ENCODE data around the gene VPS25.
"Not testable (repeated sequence)": the region's sequence is repeated elsewhere in the genome, so short reads cannot be mapped to it uniquely, and the experiment has no call there.

The VPS25 gene

GRCh38 chr17:42769964-42770363, 3.3 kb upstream of the VPS25 start:
- not testable (repeated sequence) for DNase-seq

DNA sequence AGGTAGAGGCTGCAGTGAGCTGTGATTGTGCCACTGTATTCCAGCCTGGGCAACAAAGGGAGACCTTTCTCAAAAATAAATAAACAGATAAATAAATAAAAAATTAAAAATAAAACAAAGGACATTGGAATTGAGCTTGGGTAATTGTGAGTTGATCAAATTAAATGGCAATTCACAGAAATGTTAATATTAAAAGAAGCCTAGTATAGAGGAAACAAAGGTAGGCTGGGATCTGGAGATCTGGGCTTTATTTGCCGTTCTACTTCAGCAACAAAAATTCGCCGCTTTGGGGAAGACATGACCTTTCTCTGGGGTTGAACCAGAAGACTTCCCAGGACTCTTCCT, 332 bp upstream of the VPS25 start:
- DNase-seq: no peak

GRCh38 chr17:42774066-42774745, 957 bp downstream of the VPS25 start:
- no peak for DNase-seq

DNA sequence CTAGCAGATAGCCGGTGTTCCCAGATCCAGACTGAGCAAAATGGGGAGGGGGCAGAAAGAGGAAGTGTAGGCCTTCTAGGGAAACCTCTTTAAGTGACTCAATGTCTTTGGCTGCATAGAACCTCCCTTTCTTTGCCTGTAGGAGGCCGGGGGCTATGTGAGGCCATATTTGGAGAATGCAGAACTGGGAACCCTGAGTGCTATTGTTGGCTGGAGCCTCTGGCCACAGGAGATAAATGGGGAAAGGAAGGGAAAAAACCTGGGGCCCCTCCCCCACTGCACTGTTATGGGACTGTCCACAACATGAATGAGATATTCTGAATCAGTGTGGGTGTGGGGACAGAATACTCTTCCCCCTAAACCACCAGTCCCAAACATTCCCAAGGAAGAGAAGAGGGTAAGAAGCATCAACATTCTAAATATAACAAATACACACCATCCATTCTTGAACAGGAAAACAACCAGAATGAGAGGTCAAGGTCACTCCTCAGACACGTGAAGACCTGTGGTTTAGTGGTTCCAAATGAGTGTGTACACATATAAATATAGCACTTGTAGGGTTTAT, 2.4 kb downstream of the VPS25 start:
- no peak for DNase-seq

DNA sequence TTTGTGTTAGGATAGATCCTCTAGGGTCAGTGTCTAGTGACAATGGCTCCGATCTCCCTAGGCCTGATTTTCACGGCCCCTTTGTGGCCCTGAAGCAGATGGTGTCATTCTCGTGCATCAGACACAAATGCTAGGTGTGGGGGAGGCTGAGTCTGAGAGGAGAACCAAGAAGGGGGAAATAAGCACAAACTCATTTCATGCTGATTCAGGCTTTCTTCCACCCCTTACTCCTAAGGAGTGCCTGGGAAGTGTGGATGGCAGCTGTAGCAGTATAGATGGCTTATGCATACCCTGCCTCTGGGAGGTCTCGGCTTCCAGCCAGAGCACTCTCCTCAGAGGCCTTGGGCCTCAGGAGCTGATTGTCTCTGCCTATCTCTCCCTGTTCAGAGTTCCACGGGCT, 5.3 kb downstream of the VPS25 start:
- DNase-seq: no peak

DNA sequence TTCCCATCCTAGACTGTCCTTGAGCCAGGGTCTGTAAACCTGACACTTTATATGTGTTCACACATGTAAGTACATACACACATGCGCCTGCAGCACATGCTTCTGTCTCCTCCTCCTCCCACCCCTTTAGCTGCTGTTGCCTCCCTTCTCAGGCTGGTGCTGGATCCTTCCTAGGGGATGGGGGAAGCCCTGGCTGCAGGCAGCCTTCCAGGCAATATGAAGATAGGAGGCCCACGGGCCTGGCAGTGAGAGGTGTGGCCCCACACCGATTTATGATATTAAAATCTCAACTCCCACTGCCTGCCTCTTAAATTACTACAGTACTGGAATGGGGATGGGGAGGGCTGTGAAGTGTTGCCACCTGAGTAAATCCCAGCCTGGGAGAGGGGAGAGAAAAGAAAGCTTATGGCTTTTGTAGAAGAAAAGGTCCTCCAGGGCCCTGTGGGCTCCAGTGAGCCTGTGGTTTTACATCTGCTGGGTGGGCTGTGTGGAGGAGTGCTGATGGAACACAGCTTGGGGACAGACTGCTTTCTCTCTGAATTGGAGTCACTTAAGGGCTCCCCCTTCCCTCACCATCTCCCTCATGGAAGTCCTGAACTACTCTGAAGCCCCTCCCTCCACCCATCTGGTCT, 6.2 kb downstream of the VPS25 start:
- DNase-seq: no peak

DNA sequence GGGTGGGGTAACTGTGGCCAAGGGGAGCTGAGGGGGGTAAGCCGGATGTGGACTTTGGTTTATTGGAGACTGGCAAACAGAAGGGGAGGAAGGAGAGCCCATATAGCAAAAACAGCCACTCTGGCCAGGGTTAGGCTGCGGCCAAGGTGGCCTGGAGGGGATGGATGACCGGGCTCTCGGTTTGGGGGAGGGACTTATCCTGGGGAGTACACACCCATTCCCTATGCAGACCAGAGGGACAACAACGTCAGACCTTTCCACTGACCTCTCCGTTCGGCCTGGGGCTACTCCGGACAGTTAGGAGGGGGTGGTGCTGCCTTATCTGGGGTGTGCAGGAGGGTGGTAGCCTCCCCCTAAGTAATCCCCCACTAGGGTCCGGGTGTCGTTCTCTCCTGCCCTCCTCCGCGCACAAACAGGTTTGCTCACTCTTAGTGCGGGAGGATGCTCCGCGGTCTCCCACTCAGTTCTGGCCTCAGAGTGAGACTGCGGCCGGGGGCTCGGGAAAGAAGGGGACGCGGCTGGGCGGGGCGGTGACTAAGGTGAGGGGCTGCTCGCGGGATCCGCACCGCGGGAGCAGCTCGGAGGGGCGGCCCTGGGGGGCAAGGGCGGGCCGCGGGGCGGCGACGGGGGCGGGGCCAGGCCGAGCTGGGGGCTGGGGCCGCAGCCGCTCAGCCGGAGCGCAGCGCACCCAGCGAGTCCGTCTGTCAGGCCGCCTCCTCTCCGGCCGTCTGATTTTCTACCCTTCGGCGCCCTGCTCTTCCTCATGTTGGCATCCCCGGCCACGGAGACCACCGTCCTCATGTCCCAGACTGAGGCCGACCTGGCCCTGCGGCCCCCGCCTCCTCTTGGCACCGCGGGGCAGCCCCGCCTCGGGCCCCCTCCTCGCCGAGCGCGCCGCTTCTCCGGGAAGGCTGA, 6.9 kb downstream of the VPS25 start, which contains the start of gene WNK4:
TSS of gene WNK4 (plus strand) at position 675 of the 915 bp plus-strand sequence. CDS start at position 764, 89 bp downstream.
- DNase-seq: no peak

DNA sequence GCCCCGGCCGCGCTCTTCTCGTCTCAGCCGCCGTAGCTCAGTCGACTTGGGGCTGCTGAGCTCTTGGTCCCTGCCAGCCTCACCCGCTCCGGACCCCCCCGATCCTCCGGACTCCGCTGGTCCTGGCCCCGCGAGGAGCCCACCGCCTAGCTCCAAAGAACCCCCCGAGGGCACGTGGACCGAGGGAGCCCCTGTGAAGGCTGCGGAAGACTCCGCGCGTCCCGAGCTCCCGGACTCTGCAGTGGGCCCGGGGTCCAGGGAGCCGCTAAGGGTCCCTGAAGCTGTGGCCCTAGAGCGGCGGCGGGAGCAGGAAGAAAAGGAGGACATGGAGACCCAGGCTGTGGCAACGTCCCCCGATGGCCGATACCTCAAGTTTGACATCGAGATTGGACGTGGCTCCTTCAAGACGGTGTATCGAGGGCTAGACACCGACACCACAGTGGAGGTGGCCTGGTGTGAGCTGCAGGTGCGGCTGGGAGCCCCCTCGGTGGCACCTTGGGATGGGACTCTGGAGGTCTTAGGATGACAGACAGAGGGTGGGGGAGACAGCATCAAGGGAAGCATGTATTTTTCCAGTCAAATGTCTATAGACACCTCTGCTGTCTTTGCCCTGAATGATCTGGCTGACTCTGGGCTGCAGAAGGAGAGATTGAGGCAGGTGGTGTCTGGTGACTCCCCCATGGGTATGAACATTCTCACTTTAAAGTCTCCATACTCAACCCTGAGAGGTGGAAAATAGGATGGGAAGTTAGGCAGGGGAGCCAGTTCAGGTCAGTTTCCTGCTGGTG, 7.8 kb downstream of the VPS25 start:
- DNase-seq: no peak

DNA sequence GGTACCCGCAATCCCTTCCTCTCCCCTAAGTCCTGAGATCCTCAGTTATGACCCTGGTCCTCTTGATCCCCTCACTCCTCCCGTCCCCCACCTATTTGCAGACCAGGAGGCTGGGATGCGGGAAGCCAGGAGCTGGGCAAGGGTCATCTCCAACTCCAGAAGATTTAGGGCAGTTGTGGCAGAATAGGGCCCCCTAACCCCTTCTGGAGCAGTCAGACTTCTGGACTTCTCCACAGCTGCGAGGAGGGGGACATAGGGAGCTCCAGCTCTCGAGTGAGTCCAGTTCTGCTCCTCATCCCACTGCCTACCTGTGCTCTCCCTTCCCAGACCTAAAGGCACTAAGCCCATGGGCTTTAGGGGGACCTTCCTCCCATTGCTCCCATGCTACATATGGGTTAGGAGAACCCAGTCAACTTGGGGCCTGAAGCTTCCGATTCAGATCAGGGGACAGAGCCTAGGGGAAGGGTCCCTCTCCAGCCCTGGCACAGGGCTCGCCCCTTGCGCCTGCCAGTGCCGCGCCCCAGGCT, 8.5 kb downstream of the VPS25 start:
- no peak for DNase-seq

- DNase-seq: no peak
Observed at GRCh38 chr17:42782166-42783061, 9.2 kb downstream of the VPS25 start.

DNA sequence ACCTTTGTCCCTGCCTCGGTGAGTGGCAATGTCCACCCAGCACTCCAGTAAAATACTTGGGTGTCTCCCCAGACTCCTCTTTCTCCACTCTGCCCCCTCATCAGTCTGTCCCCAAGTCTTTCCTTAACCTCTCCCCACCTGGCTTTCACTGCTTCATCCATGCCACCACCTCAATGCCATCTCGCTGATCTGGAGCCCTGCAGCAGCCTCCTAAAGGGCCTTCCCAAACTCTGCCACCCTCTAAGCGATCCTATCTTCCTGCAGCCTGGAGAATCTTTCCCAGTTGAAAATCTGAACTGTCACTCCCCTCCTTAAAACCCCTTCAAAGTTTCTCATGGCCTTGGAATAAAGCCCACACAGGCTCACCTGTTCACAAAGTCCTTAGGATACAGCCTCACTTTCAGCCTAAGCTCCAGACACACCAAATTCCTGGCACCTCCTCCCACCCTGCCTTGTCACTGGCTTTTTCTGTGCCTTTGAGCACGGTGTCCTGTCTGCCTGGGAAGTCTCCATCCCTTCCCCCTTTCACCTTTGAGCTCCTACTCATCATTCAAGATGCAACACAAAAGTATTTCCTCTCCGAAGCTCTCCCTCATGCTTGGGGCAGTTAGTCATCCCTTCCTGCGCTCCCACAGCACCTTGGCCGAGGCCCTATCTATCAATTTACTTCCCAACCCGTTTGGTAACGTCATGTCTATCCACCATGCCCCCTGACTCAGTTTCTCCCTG, 10.0 kb downstream of the VPS25 start:
- DNase-seq: no peak

DNA sequence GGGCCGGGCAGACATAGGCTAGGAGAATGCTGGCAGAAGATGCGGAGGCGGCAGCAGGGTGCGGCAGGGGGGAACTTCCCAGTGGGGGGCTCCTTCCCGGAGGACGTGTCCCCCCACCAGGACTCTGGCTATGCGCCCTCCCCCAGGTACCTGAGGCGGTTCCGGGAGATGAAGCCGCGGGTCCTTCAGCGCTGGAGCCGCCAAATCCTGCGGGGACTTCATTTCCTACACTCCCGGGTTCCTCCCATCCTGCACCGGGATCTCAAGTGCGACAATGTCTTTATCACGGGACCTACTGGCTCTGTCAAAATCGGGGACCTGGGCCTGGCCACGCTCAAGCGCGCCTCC, 10.5 kb downstream of the VPS25 start:
- no peak for DNase-seq

GRCh38 chr17:42784409-42784808, 11.2 kb downstream of the VPS25 start:
- DNase-seq: no peak

DNA sequence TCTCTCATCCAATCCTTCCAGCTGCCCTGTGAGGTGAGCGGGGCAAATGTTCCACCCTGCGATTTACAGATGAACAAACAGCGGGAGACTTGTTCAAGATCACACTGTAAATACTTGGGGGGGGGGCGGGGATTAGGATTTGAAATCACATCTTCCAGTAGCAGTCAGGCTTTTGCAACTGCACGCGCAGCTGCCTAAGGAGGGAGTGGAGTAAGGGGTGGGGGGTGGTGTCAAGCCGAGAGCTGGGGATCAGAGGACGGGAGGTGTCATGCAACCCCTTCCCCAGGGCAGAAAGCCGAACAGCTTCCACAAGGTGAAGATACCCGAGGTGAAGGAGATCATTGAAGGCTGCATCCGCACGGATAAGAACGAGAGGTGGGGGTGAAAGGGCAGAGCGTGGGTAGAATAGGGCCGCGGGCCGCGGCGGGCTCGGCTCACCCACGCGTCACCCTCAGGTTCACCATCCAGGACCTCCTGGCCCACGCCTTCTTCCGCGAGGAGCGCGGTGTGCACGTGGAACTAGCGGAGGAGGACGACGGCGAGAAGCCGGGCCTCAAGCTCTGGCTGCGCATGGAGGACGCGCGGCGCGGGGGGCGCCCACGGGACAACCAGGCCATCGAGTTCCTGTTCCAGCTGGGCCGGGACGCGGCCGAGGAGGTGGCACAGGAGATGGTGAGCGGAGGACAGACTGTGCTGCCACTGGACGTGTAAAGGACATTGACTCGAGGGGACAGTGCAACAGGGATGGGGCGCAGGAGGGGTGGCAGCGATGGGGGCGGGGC, 11.8 kb downstream of the VPS25 start:
- no peak for DNase-seq

DNA sequence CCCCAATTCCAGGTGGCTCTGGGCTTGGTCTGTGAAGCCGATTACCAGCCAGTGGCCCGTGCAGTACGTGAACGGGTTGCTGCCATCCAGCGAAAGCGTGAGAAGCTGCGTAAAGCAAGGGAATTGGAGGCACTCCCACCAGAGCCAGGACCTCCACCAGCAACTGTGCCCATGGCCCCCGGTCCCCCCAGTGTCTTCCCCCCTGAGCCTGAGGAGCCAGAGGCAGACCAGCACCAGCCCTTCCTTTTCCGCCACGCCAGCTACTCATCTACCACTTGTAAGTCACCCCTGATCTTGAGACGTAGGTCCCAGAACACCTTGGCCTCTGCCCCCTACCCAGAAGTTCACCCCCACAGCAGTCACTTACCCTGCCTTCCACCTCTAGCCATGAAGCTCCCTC, 14.0 kb downstream of the VPS25 start:
- no peak for DNase-seq

- DNase-seq: no peak
Observed at GRCh38 chr17:42791948-42792347, 18.7 kb downstream of the VPS25 start.

GRCh38 chr17:42792545-42792944, 19.3 kb downstream of the VPS25 start:
- no peak for DNase-seq

- DNase-seq: no peak
Observed at GRCh38 chr17:42795061-42795460, 21.8 kb downstream of the VPS25 start.

- no peak for DNase-seq
Observed at GRCh38 chr17:42795465-42795864, 22.2 kb downstream of the VPS25 start.
